Measurements from ENCODE around the gene GLDC.

GRCh38 chr9:6675268-6675667 is 29.7 kb upstream of the GLDC start:
- TF ChIP-seq, protein P1, sequence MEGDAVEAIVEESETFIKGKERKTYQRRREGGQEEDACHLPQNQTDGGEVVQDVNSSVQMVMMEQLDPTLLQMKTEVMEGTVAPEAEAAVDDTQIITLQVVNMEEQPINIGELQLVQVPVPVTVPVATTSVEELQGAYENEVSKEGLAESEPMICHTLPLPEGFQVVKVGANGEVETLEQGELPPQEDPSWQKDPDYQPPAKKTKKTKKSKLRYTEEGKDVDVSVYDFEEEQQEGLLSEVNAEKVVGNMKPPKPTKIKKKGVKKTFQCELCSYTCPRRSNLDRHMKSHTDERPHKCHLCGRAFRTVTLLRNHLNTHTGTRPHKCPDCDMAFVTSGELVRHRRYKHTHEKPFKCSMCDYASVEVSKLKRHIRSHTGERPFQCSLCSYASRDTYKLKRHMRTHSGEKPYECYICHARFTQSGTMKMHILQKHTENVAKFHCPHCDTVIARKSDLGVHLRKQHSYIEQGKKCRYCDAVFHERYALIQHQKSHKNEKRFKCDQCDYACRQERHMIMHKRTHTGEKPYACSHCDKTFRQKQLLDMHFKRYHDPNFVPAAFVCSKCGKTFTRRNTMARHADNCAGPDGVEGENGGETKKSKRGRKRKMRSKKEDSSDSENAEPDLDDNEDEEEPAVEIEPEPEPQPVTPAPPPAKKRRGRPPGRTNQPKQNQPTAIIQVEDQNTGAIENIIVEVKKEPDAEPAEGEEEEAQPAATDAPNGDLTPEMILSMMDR (IDR thresholded peaks at IDR 0.05; ENCODE audit: insufficient read depth, low read length, poor library complexity, severe bottlenecking), result no peak
- no peak for TF ChIP-seq EZH2phosphoT487 (conservative IDR thresholded peaks at IDR 0.05; ENCODE audit: low read length)

Measured in SU-DHL-6 (cell line).